ENCODE data around the gene SEZ6L2.

Gene SEZ6L2

DNA sequence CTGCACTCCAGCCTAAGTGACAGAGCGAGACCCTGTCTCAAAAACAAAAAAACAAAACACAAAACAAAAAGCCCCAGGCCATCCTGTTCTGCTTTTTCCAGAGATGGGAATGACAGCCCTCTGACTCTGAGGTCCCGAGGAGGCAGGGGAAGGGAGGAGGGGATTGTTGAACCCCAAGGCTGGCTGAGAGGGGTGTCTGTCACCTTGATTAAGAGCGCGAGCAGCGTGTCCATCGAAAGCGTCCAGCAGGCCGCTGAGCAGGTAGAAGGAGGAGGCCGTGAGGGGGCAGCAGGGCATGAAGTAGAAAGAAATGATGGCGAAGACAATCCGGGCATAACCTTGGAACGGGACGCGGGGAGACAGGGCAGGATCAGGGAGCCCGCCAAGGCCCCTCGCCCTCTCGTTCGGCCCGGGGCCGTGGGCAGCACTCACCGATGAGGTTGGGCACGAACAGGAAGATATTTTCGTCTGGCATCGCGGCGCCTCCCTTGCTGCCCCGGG, 36.9 kb downstream of the SEZ6L2 start:
- TF ChIP-seq POLR2A (IDR thresholded peaks at IDR 0.05; ENCODE audit: low read depth, low read length): no peak
- FAIRE-seq (no peak), DNase-seq (ENCODE audit: insufficient read length, low spot score) (no peak)

DNA sequence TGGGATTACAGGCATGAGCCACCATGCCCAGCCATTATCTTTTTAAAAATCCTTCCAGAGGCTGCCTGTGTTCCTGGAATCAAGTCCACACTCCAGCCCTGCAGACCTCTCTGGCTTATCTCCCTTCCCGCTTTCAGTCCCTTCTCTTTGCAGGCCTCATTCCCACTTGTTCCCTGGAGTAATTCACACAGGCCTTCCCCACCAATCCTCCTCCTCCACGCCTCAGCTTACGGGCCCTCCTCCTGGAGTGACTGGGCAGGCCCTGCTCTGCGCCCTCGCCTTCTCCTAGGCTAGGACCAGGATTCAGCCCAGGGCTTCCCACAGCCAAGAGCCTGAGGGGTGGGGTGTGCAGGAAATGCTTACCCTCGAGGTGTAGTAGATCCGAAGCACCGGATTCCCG, 39.1 kb downstream of the SEZ6L2 start:
- no peak for DNase-seq (ENCODE audit: insufficient read length, low spot score)
- no peak for FAIRE-seq
- no peak for TF ChIP-seq POLR2A (IDR thresholded peaks at IDR 0.05; ENCODE audit: low read depth, low read length)

DNA sequence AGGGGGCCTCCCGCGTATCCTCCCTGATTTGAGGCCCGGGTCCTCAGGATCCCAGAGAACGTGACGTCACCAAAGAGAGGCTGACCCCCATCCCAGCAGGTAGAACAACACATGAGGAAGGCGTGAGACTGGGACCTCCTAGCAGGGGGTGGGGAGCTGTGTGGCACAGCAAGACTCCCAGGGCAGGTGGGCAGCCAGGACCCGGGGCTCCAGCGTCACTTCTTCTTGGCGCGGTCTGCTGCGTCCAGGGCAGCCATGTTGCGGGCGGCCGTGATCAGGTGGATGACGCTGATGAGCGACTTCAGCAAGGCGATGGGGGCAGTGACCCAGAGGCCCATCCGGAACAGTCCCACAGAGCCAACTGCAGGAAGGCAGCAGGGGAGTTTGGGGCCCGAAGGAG, 40.4 kb downstream of the SEZ6L2 start:
- DNase-seq (ENCODE audit: insufficient read length, low spot score) (no peak), FAIRE-seq (no peak)
- TF ChIP-seq POLR2A (IDR thresholded peaks at IDR 0.05; ENCODE audit: low read depth, low read length): no peak

DNA sequence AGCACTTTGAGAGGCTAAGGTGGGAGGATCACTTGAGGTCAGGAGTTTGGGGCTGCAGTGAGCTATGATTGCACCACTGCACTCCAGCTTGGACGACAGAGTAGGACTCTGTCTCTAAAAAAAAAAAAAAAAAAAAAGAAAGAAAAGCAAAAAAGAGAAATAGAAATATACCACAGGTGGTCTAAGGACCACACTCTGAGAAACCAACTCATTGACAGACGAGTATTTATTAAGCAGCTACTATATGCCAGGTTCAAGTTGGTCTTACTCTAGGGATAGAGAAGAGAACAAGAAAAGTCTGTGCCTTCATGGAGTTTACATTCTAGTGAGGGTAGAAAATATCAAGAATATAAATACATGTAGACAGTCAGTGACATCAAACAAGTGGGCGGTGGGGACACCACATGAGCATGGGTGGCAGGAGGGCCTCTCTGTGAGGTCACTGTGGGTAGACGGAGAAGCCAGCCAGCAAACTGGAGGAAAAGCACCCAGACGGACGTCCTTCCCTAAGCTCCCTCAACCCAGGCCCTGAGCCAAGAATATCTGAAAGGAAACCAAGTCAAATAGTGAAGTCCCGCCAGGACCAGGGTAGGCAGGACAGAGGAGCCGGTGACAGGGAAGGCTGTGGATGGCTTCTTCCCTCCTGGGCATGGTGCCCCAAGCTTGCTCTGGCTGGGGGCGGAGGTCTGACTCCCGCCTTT, 41.1 kb downstream of the SEZ6L2 start:
- FAIRE-seq (no peak), DNase-seq (ENCODE audit: insufficient read length, low spot score) (no peak)
- TF ChIP-seq POLR2A (IDR thresholded peaks at IDR 0.05; ENCODE audit: low read depth, low read length): no peak

GRCh38 chr16:29857133-29857760, 42.1 kb downstream of the SEZ6L2 start:
- FAIRE-seq (no peak), DNase-seq (ENCODE audit: insufficient read length, low spot score) (no peak)
- no peak for TF ChIP-seq POLR2A (IDR thresholded peaks at IDR 0.05; ENCODE audit: low read depth, low read length)

GRCh38 chr16:29854520-29855100, 44.7 kb downstream of the SEZ6L2 start:
- no peak for FAIRE-seq

GRCh38 chr16:29852654-29853053, 46.7 kb downstream of the SEZ6L2 start:
- DNase-seq (ENCODE audit: insufficient read length, low spot score) (no peak), FAIRE-seq (no peak)
- TF ChIP-seq POLR2A (IDR thresholded peaks at IDR 0.05; ENCODE audit: low read depth, low read length): no peak

More at GRCh38 chr16:29854520-29855100, 44.7 kb downstream of the SEZ6L2 start:
- DNase-seq (ENCODE audit: insufficient read length, low spot score): no peak
- TF ChIP-seq POLR2A (IDR thresholded peaks at IDR 0.05; ENCODE audit: low read depth, low read length): no peak

GRCh38 chr16:29850998-29851397, 48.4 kb downstream of the SEZ6L2 start:
- FAIRE-seq (no peak), DNase-seq (ENCODE audit: insufficient read length, low spot score) (no peak)
- TF ChIP-seq POLR2A (IDR thresholded peaks at IDR 0.05; ENCODE audit: low read depth, low read length): no peak

DNA sequence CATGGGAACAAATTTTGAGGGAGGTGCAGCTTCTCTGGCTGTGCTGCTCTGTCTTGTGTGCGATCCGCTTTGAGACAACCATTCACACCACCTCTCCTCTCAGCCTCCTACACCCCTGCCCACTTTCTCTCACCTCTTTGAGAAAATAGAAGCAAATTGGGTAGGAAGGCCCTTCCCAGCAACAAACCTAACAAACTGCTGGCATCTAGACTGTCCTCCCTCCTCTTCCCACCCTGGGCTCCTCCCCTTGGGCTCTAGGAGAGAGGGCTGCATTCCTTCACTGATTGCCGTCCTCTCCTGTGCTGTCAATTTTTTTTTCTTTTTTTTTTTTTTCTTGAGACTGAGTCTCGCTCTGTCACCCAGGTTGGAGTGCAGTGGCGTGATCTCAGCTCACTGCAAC, 49.8 kb downstream of the SEZ6L2 start:
- DNase-seq (ENCODE audit: insufficient read length, low spot score) (no peak), FAIRE-seq (no peak)
- no peak for TF ChIP-seq POLR2A (IDR thresholded peaks at IDR 0.05; ENCODE audit: low read depth, low read length)

DNA sequence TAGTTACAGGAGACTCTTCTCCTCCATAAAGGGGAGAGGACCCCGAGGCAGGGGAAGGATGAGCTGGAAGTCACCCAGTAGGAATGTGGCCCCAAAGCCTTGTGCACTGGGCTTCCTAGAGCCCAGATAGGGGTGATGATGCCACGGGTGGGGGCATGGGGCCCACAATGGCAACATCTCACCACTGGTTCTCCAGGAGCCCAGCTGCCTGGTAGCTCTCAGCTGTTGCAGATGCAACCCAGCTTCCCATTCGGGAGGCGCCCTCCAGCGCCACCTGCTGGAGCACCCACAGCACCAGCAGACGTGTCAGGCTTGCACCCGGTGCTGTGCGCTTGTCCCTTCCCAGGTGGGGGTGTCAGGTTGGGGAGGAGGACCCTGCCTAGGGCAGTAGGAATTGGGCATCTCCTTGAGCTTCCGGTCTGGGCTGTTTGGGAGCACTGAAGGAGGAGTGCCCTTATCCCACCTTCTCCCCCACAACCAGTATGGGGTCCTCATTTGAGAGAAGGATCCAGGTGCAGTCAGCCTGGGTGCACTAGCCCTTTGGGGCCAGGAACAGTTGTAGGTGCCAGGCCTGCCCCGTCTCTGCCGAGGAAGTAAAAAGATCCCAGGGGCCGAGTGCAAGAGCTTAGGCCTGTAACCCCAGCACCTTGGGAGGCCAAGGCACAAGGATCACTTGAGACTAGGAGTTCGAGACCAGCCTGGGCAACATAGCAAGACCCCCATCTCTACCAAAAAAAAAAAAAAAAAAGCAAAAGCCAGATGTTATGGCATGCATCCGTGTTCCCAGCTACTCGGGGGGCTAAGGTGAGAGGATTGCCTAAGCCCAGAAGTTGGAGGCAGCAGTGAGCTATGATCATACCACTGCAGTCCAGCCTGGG, 50.7 kb downstream of the SEZ6L2 start:
- no peak for TF ChIP-seq POLR2A (IDR thresholded peaks at IDR 0.05; ENCODE audit: low read depth, low read length)
- FAIRE-seq: no peak
- peak; percentile 81 for DNase-seq (ENCODE audit: insufficient read length, low spot score)

DNA sequence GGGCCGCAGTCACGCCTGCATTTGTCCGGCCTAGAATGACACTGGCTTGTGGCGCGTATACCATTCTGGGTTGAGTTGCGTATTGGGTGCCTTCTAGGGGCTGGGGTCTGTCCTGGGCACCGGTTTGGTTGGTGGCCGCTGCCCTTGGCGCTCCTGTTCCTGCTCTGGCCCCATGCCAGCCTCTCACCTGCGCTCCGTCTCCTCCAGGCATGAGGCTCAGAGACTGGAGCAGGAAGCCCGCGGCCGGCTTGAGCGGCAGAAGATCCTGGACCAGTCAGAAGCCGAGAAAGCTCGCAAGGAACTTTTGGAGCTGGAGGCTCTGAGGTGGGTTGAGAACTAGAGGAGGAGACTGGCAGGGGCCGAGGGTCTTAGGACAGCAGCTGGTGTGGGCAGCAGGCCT, 53.7 kb downstream of the SEZ6L2 start:
- TF ChIP-seq POLR2A (IDR thresholded peaks at IDR 0.05; ENCODE audit: low read depth, low read length): no peak
- DNase-seq (ENCODE audit: insufficient read length, low spot score): no peak
- FAIRE-seq: no peak

GRCh38 chr16:29844575-29845331, 54.6 kb downstream of the SEZ6L2 start:
- no peak for FAIRE-seq
- no peak for DNase-seq (ENCODE audit: insufficient read length, low spot score)
- TF ChIP-seq POLR2A (IDR thresholded peaks at IDR 0.05; ENCODE audit: low read depth, low read length): no peak

GRCh38 chr16:29843931-29844330, 55.4 kb downstream of the SEZ6L2 start:
- TF ChIP-seq POLR2A (IDR thresholded peaks at IDR 0.05; ENCODE audit: low read depth, low read length): no peak
- DNase-seq (ENCODE audit: insufficient read length, low spot score) (no peak), FAIRE-seq (no peak)

Measured in H54 (cell line).